Natural killer cell treated with Interleukin-12 subunit alpha and Interleukin-12 subunit beta and Interleukin-15 and Interleukin-18, amount 100 ng/mL, for 72 hours (primary cell): Measurements from ENCODE around the gene P4HA1. TPM values are rescaled to one million over a fixed set of nuclear protein-coding genes. Genes with fewer than 3 reads are reported as not detected.
"Not testable (repeated sequence)": the region's sequence is repeated elsewhere in the genome, so short reads cannot be mapped to it uniquely, and the experiment has no call there.

Experiments
- ATAC-seq, 2 donors: fragments of 150-1000 bp; cut with Tn5 transposase in 1 of 2; sonication (Bioruptor Pico), chemical (Tn5 transposase) in 1 of 2; 2 replicates each; pipeline ENCODE4 v1.10.0; 2021
- DNase-seq: peaks from one replicate; pipeline ENCODE4 v3.0.0; 2022; ENCODE audit warnings: low spot score
- H3K27ac Mint-ChIP-seq, 2 donors: 1 replicate in 1 of 2; 2 replicates in 1 of 2; pipeline ENCODE4 v1.8.0; 2022; ENCODE audit warnings: mixed read lengths in 2 of 2, mild to moderate bottlenecking in 1 of 2, moderate library complexity in 1 of 2
- H3K27me3 Mint-ChIP-seq, 2 donors: 1 replicate in 1 of 2; 2 replicates in 1 of 2; pipeline ENCODE4 v1.8.0; 2022; ENCODE audit warnings: mixed read lengths in 2 of 2
- H3K36me3 Mint-ChIP-seq: one replicate; pipeline ENCODE4 v1.8.0; 2022; ENCODE audit warnings: mixed read lengths
- H3K4me1 Mint-ChIP-seq, 2 donors: 1 replicate in 1 of 2; 2 replicates in 1 of 2; pipeline ENCODE4 v1.8.0; 2022; ENCODE audit warnings: low read depth in 2 of 2, mixed read lengths in 2 of 2, mild to moderate bottlenecking in 1 of 2
- H3K4me3 Mint-ChIP-seq: one replicate; pipeline ENCODE4 v1.8.0; 2022; ENCODE audit warnings: mixed read lengths
- H3K9me3 Mint-ChIP-seq: 2 replicates; pipeline ENCODE4 v1.8.0; 2022; ENCODE audit warnings: mixed read lengths
- total RNA-seq, 2 donors: library from RNA; stranded (reverse); gene quantifications; one replicate each; pipeline ENCODE4 v1.2.3, GENCODE V29; 2022

The P4HA1 gene
- total RNA-seq, 2 donors from 2014 or later: 30.8 to 61.1 TPM

- no peak overlapping the region for H3K4me3 Mint-ChIP-seq
- H3K27me3 Mint-ChIP-seq: no peaks in the 10 kb centered on the region
- DNase-seq: no peak
- H3K36me3 Mint-ChIP-seq: peaks cover 29% of the 10 kb centered on the region
- no peak for ATAC-seq
- H3K4me1 Mint-ChIP-seq: peaks cover 8 to 15% of the 10 kb centered on the region in 2 donors
- H3K27ac Mint-ChIP-seq: no peak overlapping the region
- no peaks in the 10 kb centered on the region for H3K9me3 Mint-ChIP-seq
These were observed 80.9 kb downstream of the P4HA1 start for GRCh38 chr10:73015779-73016178.

DNA sequence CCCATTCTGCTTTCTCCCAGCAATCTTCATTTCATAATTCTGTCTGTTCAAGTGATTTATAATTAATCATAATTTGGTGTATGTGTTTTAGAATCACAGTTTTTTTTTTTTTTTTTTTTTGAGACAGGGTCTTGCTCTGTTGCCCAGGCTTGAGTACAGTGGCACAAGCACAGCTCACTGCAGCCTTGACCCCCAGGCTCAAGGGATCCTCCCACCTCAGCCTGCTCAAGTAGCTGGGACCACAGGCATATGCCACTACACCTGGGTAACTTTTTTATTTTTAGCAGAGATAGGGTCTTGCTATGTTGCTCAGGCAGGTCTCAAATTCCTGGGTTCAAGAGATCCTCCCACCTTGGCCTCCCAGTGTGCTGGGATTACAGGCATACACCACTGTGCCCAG lies 92.8 kb downstream of the P4HA1 start:
- H3K4me1 Mint-ChIP-seq: no peaks in the 10 kb centered on the region
- H3K9me3 Mint-ChIP-seq: no peaks in the 10 kb centered on the region
- no peak overlapping the region for H3K27ac Mint-ChIP-seq
- H3K4me3 Mint-ChIP-seq: no peak overlapping the region
- peaks cover 3% of the 10 kb centered on the region for H3K36me3 Mint-ChIP-seq
- no peaks in the 10 kb centered on the region for H3K27me3 Mint-ChIP-seq
- ATAC-seq: no peak
- no peak for DNase-seq

DNA sequence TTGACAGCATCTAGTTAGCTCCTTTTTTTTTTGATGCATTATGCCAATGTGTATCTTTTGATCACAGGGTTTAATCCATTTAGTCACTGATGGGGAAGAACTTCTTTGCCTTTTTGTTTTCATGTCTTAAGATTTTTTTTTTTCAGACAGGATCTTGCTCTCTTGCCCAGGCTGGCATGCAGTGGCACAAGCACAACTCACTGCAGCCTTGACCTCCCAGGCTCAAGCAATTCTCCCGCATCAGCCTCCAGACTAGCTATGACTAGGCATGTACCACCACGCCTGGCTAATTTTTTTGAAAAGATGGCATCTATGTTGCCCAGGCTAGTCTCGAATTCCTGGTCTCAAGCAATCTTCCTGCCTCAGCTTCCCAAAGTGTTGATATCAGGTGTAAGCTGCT lies 95.7 kb downstream of the P4HA1 start:
- no peaks in the 10 kb centered on the region for H3K9me3 Mint-ChIP-seq
- ATAC-seq (no peak), DNase-seq (no peak)
- H3K4me3 Mint-ChIP-seq: no peak overlapping the region
- H3K27ac Mint-ChIP-seq: no peak overlapping the region
- H3K4me1 Mint-ChIP-seq: no peaks in the 10 kb centered on the region
- H3K27me3 Mint-ChIP-seq: no peaks in the 10 kb centered on the region
- H3K36me3 Mint-ChIP-seq: peaks cover 6% of the 10 kb centered on the region

DNA sequence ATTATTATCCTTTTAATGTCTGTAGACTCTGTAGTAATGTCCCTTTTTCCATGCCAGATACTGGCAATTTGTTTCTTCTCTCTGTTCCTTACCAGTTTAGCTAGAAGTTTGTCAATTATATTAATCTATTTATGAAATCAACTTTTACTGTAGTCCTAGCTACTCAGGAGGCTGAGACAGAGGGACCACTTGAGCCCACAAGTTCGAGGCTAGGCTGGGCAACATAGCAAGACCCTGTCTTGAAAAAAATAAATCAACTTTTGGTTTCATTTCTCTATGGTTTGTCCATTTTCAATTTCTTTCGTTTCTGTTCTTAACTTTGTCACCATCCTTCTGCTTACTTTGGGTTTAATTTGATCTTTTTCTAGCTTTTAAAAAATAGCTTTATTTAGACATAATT lies 99.6 kb downstream of the P4HA1 start:
- no peak overlapping the region for H3K4me3 Mint-ChIP-seq
- no peak overlapping the region for H3K27ac Mint-ChIP-seq

GRCh38 chr10:72995459-72995858 lies 101.2 kb downstream of the P4HA1 start:
- Mint-ChIP-seq H3K4me1 (peaks cover 8 to 11% of the 10 kb centered on the region in 2 donors), H3K36me3 (peaks cover 25% of the 10 kb centered on the region)
- DNase-seq, H3K27ac Mint-ChIP-seq, H3K4me3 Mint-ChIP-seq, H3K9me3 Mint-ChIP-seq, H3K27me3 Mint-ChIP-seq, ATAC-seq: not testable (repeated sequence)

More for the DNA sequence above, 99.6 kb downstream of the P4HA1 start:
- ATAC-seq: no peak
- H3K27me3 Mint-ChIP-seq: no peaks in the 10 kb centered on the region
- H3K9me3 Mint-ChIP-seq: no peaks in the 10 kb centered on the region
- H3K4me1 Mint-ChIP-seq: peaks cover 4% of the 10 kb centered on the region in 2 donors
- no peak for DNase-seq
- peaks cover 21% of the 10 kb centered on the region for H3K36me3 Mint-ChIP-seq

- H3K4me1 Mint-ChIP-seq: peaks cover 8 to 11% of the 10 kb centered on the region in 2 donors
- not testable (repeated sequence) for H3K9me3 Mint-ChIP-seq, H3K27ac Mint-ChIP-seq, ATAC-seq, H3K4me3 Mint-ChIP-seq, H3K27me3 Mint-ChIP-seq, DNase-seq
- H3K36me3 Mint-ChIP-seq: peaks cover 18% of the 10 kb centered on the region
These were observed 106.9 kb downstream of the P4HA1 start for GRCh38 chr10:72989771-72990170.

DNA sequence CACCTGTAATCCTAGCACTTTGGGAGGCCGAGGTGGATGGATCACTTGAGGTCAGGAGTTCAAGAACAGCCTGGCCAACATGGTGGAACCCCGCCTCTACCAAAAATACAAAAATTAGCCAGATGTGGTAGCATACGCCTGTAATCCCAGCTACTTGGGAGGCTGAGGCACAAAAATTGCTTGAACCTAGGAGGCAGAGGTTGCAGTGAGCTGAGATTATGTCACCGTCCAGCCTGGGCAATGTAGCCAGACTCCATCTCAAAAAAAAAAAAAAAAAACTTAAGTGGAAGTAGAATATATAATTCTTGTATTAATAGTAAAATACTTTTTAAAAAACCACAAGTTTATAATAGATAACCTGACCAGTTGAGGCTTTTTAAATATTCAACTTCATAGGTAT lies 112.0 kb downstream of the P4HA1 start:
- H3K27ac Mint-ChIP-seq, ATAC-seq, H3K36me3 Mint-ChIP-seq, H3K4me3 Mint-ChIP-seq, H3K9me3 Mint-ChIP-seq, DNase-seq, H3K27me3 Mint-ChIP-seq, H3K4me1 Mint-ChIP-seq: not testable (repeated sequence)

DNA sequence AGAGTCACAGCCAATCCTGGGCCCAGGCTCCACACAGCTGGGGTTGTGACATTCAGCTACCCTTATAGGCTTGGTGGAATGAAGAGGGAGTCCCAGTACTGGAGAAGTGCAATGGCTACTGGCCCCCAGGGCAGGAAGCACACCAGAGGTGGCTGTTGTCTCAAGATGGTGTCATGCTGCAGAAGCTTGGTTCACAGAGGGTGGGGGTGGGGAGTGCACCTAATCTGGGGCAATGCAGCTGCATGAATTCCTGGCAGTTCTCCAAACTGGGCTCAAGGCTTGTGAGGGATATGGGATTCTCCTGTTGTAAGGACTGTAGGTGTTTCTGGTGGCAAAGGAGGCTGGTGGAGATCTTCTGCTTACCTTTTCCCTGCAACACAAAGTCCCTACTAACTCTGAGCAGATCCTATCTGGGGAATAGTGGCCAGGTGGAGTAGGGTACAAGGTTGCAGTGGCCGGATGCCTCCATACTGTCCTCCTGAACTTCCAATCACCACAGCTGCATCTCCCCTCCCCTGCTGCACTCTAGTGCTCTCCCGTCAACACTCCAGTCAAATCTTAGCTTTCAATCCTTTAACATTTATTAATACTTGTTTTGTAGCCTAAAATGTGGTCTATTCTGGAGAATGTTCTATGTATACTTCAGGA lies 114.7 kb downstream of the P4HA1 start:
- Mint-ChIP-seq H3K9me3 (peaks cover 23% of the 10 kb centered on the region), H3K27me3 (peaks cover 18 to 28% of the 10 kb centered on the region in 2 donors), H3K4me1 (no peaks in the 10 kb centered on the region), H3K36me3 (peaks cover 36% of the 10 kb centered on the region), H3K4me3 (no peak overlapping the region), H3K27ac (no peak overlapping the region)
- ATAC-seq (no peak), DNase-seq (no peak)

DNA sequence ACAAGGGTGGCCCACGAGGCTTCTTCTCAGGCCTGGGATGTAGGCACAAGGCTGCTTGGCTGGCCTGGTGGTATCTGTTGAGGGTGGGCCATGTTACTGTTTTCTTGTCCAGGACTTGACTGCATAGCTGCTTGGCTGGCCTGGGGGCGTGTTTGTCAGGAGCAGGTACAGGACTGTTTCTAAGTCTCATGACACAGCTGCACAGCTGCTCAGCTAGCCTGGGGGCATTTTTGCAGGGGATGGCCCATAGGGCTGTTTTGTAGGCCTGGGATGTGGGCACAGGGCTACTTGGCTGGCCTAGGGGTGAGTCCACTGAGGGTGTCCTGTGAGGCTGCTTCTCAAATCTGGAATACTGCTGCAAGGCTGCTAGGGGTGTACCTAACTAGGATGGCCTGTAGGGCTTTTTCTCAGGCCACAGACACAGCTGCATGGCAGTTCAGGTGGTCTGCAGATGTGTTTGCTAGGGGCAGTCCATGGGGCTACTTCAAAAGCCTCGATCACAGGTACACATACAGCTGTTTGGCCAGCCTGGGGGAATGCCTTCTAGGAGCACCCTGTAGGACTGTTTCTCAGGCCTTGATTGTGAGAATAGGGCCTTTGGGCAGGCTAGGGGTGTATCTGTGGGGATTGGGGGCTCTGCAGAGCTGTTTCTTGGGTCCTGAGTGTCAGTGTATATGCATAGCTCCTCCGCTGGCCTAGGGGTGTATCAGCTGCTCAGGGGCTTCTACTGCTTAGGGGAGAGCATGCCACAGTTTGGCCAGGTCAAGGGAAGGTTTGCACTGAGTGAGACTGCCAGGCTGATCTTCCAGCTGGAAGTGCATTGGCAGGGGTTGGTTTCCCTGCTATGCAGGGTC lies 115.4 kb downstream of the P4HA1 start:
- H3K36me3 Mint-ChIP-seq: peaks cover 39% of the 10 kb centered on the region
- peaks cover 20 to 31% of the 10 kb centered on the region in 2 donors for H3K27me3 Mint-ChIP-seq
- no peaks in the 10 kb centered on the region for H3K4me1 Mint-ChIP-seq
- peaks cover 25% of the 10 kb centered on the region for H3K9me3 Mint-ChIP-seq
- H3K27ac Mint-ChIP-seq: no peak overlapping the region
- no peak overlapping the region for H3K4me3 Mint-ChIP-seq
- DNase-seq: no peak
- peak; percentile 24 to 48 for ATAC-seq

DNA sequence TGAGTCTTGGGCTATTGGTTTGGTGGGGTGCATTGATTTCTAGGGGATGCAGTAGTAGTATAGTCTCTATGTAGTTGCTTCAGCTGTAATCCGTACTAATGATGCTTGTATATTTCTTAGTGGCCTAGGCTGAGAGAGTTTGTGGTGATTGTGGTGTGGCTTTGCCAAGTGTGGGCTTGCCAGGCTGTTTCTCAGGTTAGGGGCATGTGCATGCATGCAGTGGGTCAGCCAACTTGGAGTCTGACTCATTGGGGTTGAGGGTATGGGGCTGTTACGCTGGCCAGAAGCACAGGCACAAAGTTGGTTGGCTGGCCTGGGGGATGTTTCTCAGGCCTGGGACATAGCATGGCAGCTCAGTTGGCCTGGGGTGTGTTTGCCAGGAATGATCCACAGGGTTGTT lies 116.3 kb downstream of the P4HA1 start:
- H3K36me3 Mint-ChIP-seq: peaks cover 45% of the 10 kb centered on the region
- ATAC-seq: no peak
- no peak overlapping the region for H3K4me3 Mint-ChIP-seq
- peaks cover 28% of the 10 kb centered on the region for H3K9me3 Mint-ChIP-seq
- H3K27me3 Mint-ChIP-seq: peaks cover 24 to 38% of the 10 kb centered on the region in 2 donors
- no peak overlapping the region for H3K27ac Mint-ChIP-seq
- no peak for DNase-seq
- H3K4me1 Mint-ChIP-seq: no peaks in the 10 kb centered on the region

GRCh38 chr10:72979709-72980108 lies 117.0 kb downstream of the P4HA1 start:
- Mint-ChIP-seq H3K4me3 (no peak overlapping the region), H3K36me3 (peaks cover 52% of the 10 kb centered on the region), H3K4me1 (no peaks in the 10 kb centered on the region), H3K9me3 (peaks cover 29% of the 10 kb centered on the region), H3K27me3 (peaks cover 25 to 44% of the 10 kb centered on the region in 2 donors), H3K27ac (no peak overlapping the region)
- no peak for DNase-seq
- ATAC-seq: no peak

GRCh38 chr10:72976886-72977285 lies 119.8 kb downstream of the P4HA1 start:
- Mint-ChIP-seq H3K9me3 (peaks cover 29% of the 10 kb centered on the region), H3K4me1 (no peaks in the 10 kb centered on the region), H3K36me3 (peaks cover 53% of the 10 kb centered on the region), H3K4me3 (no peak overlapping the region), H3K27me3 (peaks cover 22 to 48% of the 10 kb centered on the region in 2 donors), H3K27ac (no peak overlapping the region)
- no peak for ATAC-seq
- DNase-seq: no peak
